ENCODE data around the gene KCNQ5. TPM values are rescaled to one million over a fixed set of nuclear protein-coding genes. Genes with fewer than 3 reads are reported as not detected.
"Not testable (repeated sequence)": the region's sequence is repeated elsewhere in the genome, so short reads cannot be mapped to it uniquely, and the experiment has no call there.

The KCNQ5 gene
- total RNA-seq, 4 donors from 2014 or later: 0.14 to 1.2 (median 0.48) TPM; not detected in 1

DNA sequence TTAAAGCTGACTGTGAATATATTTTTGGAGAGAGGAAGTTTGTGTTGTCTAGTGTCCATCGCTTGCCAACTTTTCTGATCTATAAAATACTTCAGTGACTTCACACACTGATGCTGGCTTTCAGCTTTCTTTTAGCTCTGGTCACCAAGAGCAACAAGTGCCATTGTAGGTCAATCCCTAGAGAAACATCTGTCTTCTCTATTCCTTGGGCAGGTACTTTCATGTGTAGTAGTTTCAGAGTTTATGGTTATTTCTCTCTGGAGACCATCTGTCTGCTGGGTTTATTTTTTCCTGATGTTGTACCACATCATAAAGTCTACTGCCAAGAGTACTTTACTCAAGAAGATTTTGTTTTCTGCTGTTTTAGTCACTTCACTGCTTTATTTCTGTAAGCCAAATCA, 353.5 kb downstream of the KCNQ5 start:
- no peak overlapping the region for H3K27ac ChIP-seq
- H3K27me3 ChIP-seq: no peaks in the 10 kb centered on the region
- H3K9me3 ChIP-seq: no peaks in the 10 kb centered on the region
- intact Hi-C loops (cut with DNase I; ENCODE audit: low total_unique reads): no loop called here
- H3K36me3 ChIP-seq: no peaks in the 10 kb centered on the region
- no peaks in the 10 kb centered on the region for H3K4me1 ChIP-seq
- WGBS, 2 donors (ENCODE audit: low coverage in 1 of 2): 45 to 57% methylated on average over 1 of the region's 1 CpG
- H3K4me3 ChIP-seq: no peak overlapping the region
- no peak for TF ChIP-seq POLR2A (IDR thresholded peaks at IDR 0.05)
- no peak for TF ChIP-seq POLR2AphosphoS5 (IDR thresholded peaks at IDR 0.05)
- no peak for TF ChIP-seq EP300 (IDR thresholded peaks at IDR 0.05; ENCODE audit: low read depth)
- TF ChIP-seq, protein P1, sequence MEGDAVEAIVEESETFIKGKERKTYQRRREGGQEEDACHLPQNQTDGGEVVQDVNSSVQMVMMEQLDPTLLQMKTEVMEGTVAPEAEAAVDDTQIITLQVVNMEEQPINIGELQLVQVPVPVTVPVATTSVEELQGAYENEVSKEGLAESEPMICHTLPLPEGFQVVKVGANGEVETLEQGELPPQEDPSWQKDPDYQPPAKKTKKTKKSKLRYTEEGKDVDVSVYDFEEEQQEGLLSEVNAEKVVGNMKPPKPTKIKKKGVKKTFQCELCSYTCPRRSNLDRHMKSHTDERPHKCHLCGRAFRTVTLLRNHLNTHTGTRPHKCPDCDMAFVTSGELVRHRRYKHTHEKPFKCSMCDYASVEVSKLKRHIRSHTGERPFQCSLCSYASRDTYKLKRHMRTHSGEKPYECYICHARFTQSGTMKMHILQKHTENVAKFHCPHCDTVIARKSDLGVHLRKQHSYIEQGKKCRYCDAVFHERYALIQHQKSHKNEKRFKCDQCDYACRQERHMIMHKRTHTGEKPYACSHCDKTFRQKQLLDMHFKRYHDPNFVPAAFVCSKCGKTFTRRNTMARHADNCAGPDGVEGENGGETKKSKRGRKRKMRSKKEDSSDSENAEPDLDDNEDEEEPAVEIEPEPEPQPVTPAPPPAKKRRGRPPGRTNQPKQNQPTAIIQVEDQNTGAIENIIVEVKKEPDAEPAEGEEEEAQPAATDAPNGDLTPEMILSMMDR (IDR thresholded peaks at IDR 0.05): no peak
- no peak for DNase-seq
- in situ Hi-C loops (cut with MboI; ENCODE audit: low pct_ligation_motif_present in 1 of 4, low pct_unique_long_range_greater_than_20kb in 1 of 4, low sequenced_read_pairs in 3 of 4): no loop called here

- no peaks in the 10 kb centered on the region for H3K9me3 ChIP-seq
- no peaks in the 10 kb centered on the region for H3K4me1 ChIP-seq
- no peaks in the 10 kb centered on the region for H3K27me3 ChIP-seq
- H3K4me3 ChIP-seq: no peak overlapping the region
- intact Hi-C loops (cut with DNase I; ENCODE audit: low total_unique reads) (no loop called here), in situ Hi-C loops (cut with MboI; ENCODE audit: low pct_ligation_motif_present in 1 of 4, low pct_unique_long_range_greater_than_20kb in 1 of 4, low sequenced_read_pairs in 3 of 4) (no loop called here)
- whole genome bisulfite sequencing, 2 donors (ENCODE audit: low coverage in 1 of 2): 33% methylated on average over 2 of the region's 2 CpGs; no CpG with 5 or more reads in 1 of the 2 donors
- H3K27ac ChIP-seq: no peak overlapping the region
- no peak for DNase-seq
- H3K36me3 ChIP-seq: no peaks in the 10 kb centered on the region
- no peak for TF ChIP-seq POLR2AphosphoS5 (IDR thresholded peaks at IDR 0.05)
- TF ChIP-seq, protein P1 (IDR thresholded peaks at IDR 0.05): no peak
- no peak for TF ChIP-seq EP300 (IDR thresholded peaks at IDR 0.05; ENCODE audit: low read depth)
- no peak for TF ChIP-seq POLR2A (IDR thresholded peaks at IDR 0.05)
Observed at GRCh38 chr6:72976484-72976883, 354.6 kb downstream of the KCNQ5 start.

DNA sequence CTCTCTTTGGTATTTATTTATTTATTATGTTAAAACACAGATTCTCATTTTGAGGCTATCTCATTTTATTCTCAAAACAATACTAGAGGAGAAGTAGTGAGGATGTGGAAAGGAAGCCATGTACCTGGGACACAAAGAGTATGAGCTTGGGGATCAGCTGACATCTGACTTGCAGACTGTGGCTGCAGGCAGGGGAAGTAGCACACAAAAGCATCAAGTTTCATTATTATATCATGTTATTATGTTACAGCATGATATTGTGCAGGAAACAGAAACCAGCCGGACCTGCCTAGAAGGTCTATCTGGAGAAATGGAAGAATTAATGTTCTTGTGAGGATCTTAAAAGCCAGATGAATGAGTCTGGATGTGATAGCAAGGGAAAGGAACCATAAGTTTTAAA, 355.2 kb downstream of the KCNQ5 start:
- Histone ChIP-seq H3K9me3 (no peaks in the 10 kb centered on the region), H3K4me1 (no peaks in the 10 kb centered on the region), H3K27ac (no peak overlapping the region), H3K36me3 (no peaks in the 10 kb centered on the region), H3K4me3 (no peak overlapping the region), H3K27me3 (no peaks in the 10 kb centered on the region)
- WGBS, 2 donors (ENCODE audit: low coverage in 1 of 2): 33 to 38% methylated on average over 1 of the region's 1 CpG
- intact Hi-C loops (cut with DNase I; ENCODE audit: low total_unique reads): no loop called here
- no peak for DNase-seq
- TF ChIP-seq, protein P1 (IDR thresholded peaks at IDR 0.05): no peak
- TF ChIP-seq EP300 (IDR thresholded peaks at IDR 0.05; ENCODE audit: low read depth): no peak
- TF ChIP-seq POLR2A (IDR thresholded peaks at IDR 0.05): no peak
- no peak for TF ChIP-seq POLR2AphosphoS5 (IDR thresholded peaks at IDR 0.05)
- in situ Hi-C loops (cut with MboI; ENCODE audit: low pct_ligation_motif_present in 1 of 4, low pct_unique_long_range_greater_than_20kb in 1 of 4, low sequenced_read_pairs in 3 of 4): no loop called here

DNA sequence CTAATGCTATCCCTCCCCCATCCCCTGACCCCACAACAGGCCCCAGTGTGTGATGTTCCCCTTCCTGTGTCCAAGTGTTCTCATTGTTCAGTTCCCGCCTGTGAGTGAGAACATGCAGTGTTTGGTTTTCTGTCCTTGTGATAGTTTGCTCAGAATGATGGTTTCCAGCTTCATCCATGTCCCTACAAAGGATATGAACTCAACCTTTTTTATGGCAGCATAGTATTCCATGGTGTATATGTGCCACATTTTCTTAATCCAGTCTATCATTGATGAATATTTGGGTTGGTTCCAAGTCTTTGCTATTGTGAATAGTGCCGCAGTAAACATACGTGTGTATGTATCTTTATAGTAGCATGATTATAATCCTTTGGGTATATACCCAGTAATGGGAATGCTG, 356.9 kb downstream of the KCNQ5 start:
- H3K36me3 ChIP-seq; H3K27me3 ChIP-seq; H3K4me1 ChIP-seq; H3K27ac ChIP-seq; H3K4me3 ChIP-seq; in situ Hi-C loops (cut with MboI; ENCODE audit: low pct_ligation_motif_present in 1 of 4, low pct_unique_long_range_greater_than_20kb in 1 of 4, low sequenced_read_pairs in 3 of 4); DNase-seq; intact Hi-C loops (cut with DNase I; ENCODE audit: low total_unique reads); H3K9me3 ChIP-seq: not testable (repeated sequence)
- WGBS, 2 donors (ENCODE audit: low coverage in 1 of 2): 98 to 100% methylated on average over 2 to 3 of the region's 3 CpGs

DNA sequence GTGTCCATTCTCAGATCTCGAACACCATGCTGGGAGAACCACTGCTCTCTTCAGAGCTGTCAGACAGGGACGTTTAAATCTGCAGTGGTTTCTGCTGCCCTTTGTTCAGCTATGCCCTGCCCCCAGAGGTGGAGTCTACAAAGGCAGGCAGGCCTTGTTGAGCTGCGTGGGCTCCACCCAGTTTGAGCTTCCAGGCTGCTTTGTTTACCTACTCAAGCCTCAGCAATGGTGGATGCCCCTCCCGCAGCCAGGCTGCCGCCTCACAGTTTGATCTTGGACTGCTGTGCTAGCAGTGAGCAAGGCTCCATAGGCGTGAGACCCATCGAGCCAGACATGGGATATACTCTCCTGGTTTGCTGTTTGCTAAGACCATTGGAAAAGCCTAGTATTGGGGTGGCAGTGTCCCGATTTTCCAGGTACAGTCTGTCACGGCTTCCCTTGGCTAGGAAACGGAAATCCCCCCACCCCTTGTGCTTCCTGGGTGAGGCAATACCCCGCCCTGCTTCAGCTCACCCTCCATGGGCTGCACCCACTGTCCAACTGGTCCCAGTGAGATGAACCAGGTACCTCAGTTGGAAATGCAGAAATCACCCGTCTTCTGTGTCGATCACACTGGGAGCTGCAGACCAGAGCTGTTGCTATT, 362.4 kb downstream of the KCNQ5 start:
- DNase-seq; H3K27ac ChIP-seq; H3K4me1 ChIP-seq; in situ Hi-C loops (cut with MboI; ENCODE audit: low pct_ligation_motif_present in 1 of 4, low pct_unique_long_range_greater_than_20kb in 1 of 4, low sequenced_read_pairs in 3 of 4); H3K27me3 ChIP-seq; H3K9me3 ChIP-seq; H3K36me3 ChIP-seq; H3K4me3 ChIP-seq; intact Hi-C loops (cut with DNase I; ENCODE audit: low total_unique reads): not testable (repeated sequence)
- 40 to 71% methylated on average over 1 to 13 of the region's 13 CpGs for WGBS, 2 donors (ENCODE audit: low coverage in 1 of 2)

Data from transverse colon (tissue), 4 donors.